Chondrocyte (in vitro differentiated cells): ENCODE data around the gene KAT2A. TPM values are rescaled to one million over a fixed set of nuclear protein-coding genes. Genes with fewer than 3 reads are reported as not detected.
A peak's percentile ranks its signal among the peaks of the same experiment; 100 is the strongest.

Experiments used
- DNase-seq: peaks from one replicate; pipeline ENCODE4 v3.0.0; 2021; ENCODE audit warnings: mixed read lengths, low spot score
- H3K27ac Mint-ChIP-seq: one replicate; pipeline ENCODE4 v1.8.0; 2021; ENCODE audit warnings: mild to moderate bottlenecking, moderate library complexity, mixed read lengths; ENCODE audit not compliant: unreplicated experiment
- H3K27me3 Mint-ChIP-seq: 2 replicates; pipeline ENCODE4 v1.8.0; 2021; ENCODE audit warnings: low read depth, mixed read lengths
- H3K36me3 Mint-ChIP-seq: 2 replicates; pipeline ENCODE4 v1.8.0; 2021; ENCODE audit warnings: low read depth, mixed read lengths
- H3K4me1 Mint-ChIP-seq: 2 replicates; pipeline ENCODE4 v1.8.0; 2021; ENCODE audit warnings: low read depth, mild to moderate bottlenecking, mixed read lengths
- H3K4me3 Mint-ChIP-seq: one replicate; pipeline ENCODE4 v1.8.0; 2021; ENCODE audit warnings: mild to moderate bottlenecking, moderate library complexity, mixed read lengths; ENCODE audit not compliant: unreplicated experiment
- H3K9me3 Mint-ChIP-seq: 2 replicates; pipeline ENCODE4 v1.8.0; 2021; ENCODE audit warnings: low read depth, mixed read lengths
- CTCF ChIP-seq: fragments of 200-600 bp; sonication (generic); IDR thresholded peaks from 2 replicates; pipeline ENCODE4 v1.5.0; 2021; ENCODE audit warnings: antibody characterized with exemption, mild to moderate bottlenecking, moderate library complexity
- total RNA-seq: library from RNA; stranded (reverse); gene quantifications from 3 replicates; pipeline ENCODE4 v1.2.1, GENCODE V29; 2021

Gene KAT2A
- total RNA-seq, 1 donor from 2014 or later = 22.3 TPM

- Mint-ChIP-seq H3K36me3 (peaks cover 9% of the 10 kb centered on the region), H3K27ac (no peak overlapping the region), H3K4me3 (peak overlapping the region; percentile 56), H3K27me3 (no peaks in the 10 kb centered on the region), H3K9me3 (no peaks in the 10 kb centered on the region), H3K4me1 (peaks cover 21% of the 10 kb centered on the region)
- TF ChIP-seq CTCF = no peak
- no peak for DNase-seq
Observed at GRCh38 chr17:42120161-42120769, 902 bp downstream of the KAT2A start.

- Mint-ChIP-seq H3K9me3 (no peaks in the 10 kb centered on the region), H3K27me3 (no peaks in the 10 kb centered on the region), H3K27ac (no peak overlapping the region), H3K4me3 (no peak overlapping the region), H3K4me1 (peaks cover 21% of the 10 kb centered on the region), H3K36me3 (peaks cover 11% of the 10 kb centered on the region)
- no peak for TF ChIP-seq CTCF
- DNase-seq = no peak
Observed at GRCh38 chr17:42119301-42119700, 1.9 kb downstream of the KAT2A start.

GRCh38 chr17:42118545-42118944 lies 2.6 kb downstream of the KAT2A start:
- peak; percentile 69 for TF ChIP-seq CTCF
- H3K27ac Mint-ChIP-seq = no peak overlapping the region
- no peak for DNase-seq
- H3K4me3 Mint-ChIP-seq = no peak overlapping the region
- no peaks in the 10 kb centered on the region for H3K27me3 Mint-ChIP-seq
- no peaks in the 10 kb centered on the region for H3K9me3 Mint-ChIP-seq
- peaks cover 21% of the 10 kb centered on the region for H3K4me1 Mint-ChIP-seq
- peaks cover 13% of the 10 kb centered on the region for H3K36me3 Mint-ChIP-seq

GRCh38 chr17:42118126-42118510 lies 3.0 kb downstream of the KAT2A start:
- DNase-seq = no peak
- H3K4me3 Mint-ChIP-seq = no peak overlapping the region
- peaks cover 21% of the 10 kb centered on the region for H3K4me1 Mint-ChIP-seq
- no peaks in the 10 kb centered on the region for H3K9me3 Mint-ChIP-seq
- H3K27me3 Mint-ChIP-seq = no peaks in the 10 kb centered on the region
- no peak overlapping the region for H3K27ac Mint-ChIP-seq
- H3K36me3 Mint-ChIP-seq = peaks cover 14% of the 10 kb centered on the region
- no peak for TF ChIP-seq CTCF

GRCh38 chr17:42117397-42118125 lies 3.6 kb downstream of the KAT2A start:
- Mint-ChIP-seq H3K9me3 (no peaks in the 10 kb centered on the region), H3K27ac (no peak overlapping the region), H3K4me3 (no peak overlapping the region), H3K4me1 (peaks cover 21% of the 10 kb centered on the region), H3K36me3 (peaks cover 14% of the 10 kb centered on the region), H3K27me3 (no peaks in the 10 kb centered on the region)
- no peak for TF ChIP-seq CTCF
- DNase-seq = no peak
